Measurements from ENCODE around the gene FBXW7. TPM values are rescaled to one million over a fixed set of nuclear protein-coding genes. Genes with fewer than 3 reads are reported as not detected.

Gene FBXW7
- total and polyA plus RNA-seq, 4 donors, result 6.5 to 62.7 (median 32.5) TPM

DNA sequence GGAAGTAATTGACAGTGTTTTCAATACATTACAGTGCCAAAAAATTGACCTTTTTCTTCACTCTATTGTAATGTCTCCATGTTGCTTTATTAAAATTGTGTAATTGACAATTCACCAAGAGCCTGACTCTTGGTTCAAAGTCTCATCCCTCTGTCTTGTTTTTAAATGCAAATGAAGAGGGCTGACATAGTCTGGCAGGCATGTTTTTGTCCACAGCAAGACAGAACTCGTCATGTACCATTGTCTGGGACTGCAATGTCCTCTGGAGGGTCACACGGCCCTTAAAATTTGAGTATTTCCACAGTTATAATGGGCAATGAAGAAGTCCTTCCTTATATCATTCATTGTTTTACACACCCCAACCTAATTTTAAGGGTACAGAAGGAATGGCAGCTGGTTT, 38.0 kb upstream of the FBXW7 start:
- Histone ChIP-seq H3K27me3 (ENCODE audit: control insufficient read depth in 1 of 2, insufficient read depth in 2 of 2, low read length in 1 of 2) (no peaks in the 10 kb centered on the region), H3K27ac (ENCODE audit: low read depth in 1 of 2, low read length in 2 of 2) (no peak overlapping the region), H3K9me3 (ENCODE audit: control insufficient read depth, low read length) (peaks cover 1% of the 10 kb centered on the region), H3K36me3 (ENCODE audit: control insufficient read depth in 1 of 2, insufficient read depth in 2 of 2, low read length in 1 of 2) (no peaks in the 10 kb centered on the region), H3K4me3 (ENCODE audit: low read length in 2 of 2) (no peak overlapping the region), H3K4me1 (ENCODE audit: control insufficient read depth in 1 of 2, insufficient read depth in 2 of 2, low read length in 2 of 2) (no peaks in the 10 kb centered on the region)
- intact Hi-C loops (cut with DNase I), result no loop called here
- WGBS, 2 donors, result 77 to 84% methylated on average over 2 of the region's 2 CpGs
- no peak for DNase-seq
- no peak for ATAC-seq (ENCODE audit: low FRiP score)

- DNase-seq (no peak), ATAC-seq (ENCODE audit: low FRiP score) (no peak)
- H3K4me1 ChIP-seq (ENCODE audit: control insufficient read depth in 1 of 2, insufficient read depth in 2 of 2, low read length in 2 of 2), result no peaks in the 10 kb centered on the region
- no peaks in the 10 kb centered on the region for H3K27me3 ChIP-seq (ENCODE audit: control insufficient read depth in 1 of 2, insufficient read depth in 2 of 2, low read length in 1 of 2)
- no peak overlapping the region for H3K27ac ChIP-seq (ENCODE audit: low read depth in 1 of 2, low read length in 2 of 2)
- peaks cover 1% of the 10 kb centered on the region for H3K9me3 ChIP-seq (ENCODE audit: control insufficient read depth, low read length)
- H3K36me3 ChIP-seq (ENCODE audit: control insufficient read depth in 1 of 2, insufficient read depth in 2 of 2, low read length in 1 of 2), result no peaks in the 10 kb centered on the region
- WGBS, 2 donors, result 72 to 74% methylated on average over 9 of the region's 9 CpGs
- no peak overlapping the region for H3K4me3 ChIP-seq (ENCODE audit: low read length in 2 of 2)
- intact Hi-C loops (cut with DNase I), result no loop called here
Observed at GRCh38 chr4:152572417-152573086, 36.7 kb upstream of the FBXW7 start.

DNA sequence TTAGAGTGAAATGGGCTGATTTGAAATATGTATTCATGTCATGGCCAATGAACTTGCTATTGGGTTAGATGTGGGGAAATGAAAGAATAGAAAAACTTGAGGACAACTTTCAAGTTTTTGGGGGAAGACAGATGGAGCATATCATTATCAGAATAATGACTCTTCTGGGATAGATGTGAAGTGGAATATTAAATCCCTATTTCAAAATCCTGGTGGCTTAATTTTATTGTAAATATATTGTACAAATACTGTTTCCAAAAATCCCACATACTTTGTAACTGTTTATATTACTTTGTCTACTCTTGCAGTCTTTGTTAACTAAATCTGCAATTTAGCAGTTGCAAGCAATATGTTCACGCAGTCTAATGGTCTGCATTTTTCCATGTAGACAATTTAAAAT, 35.9 kb upstream of the FBXW7 start:
- Histone ChIP-seq H3K9me3 (ENCODE audit: control insufficient read depth, low read length) (peaks cover 1% of the 10 kb centered on the region), H3K36me3 (ENCODE audit: control insufficient read depth in 1 of 2, insufficient read depth in 2 of 2, low read length in 1 of 2) (no peaks in the 10 kb centered on the region), H3K27me3 (ENCODE audit: control insufficient read depth in 1 of 2, insufficient read depth in 2 of 2, low read length in 1 of 2) (no peaks in the 10 kb centered on the region), H3K27ac (ENCODE audit: low read depth in 1 of 2, low read length in 2 of 2) (no peak overlapping the region), H3K4me1 (ENCODE audit: control insufficient read depth in 1 of 2, insufficient read depth in 2 of 2, low read length in 2 of 2) (no peaks in the 10 kb centered on the region), H3K4me3 (ENCODE audit: low read length in 2 of 2) (no peak overlapping the region)
- intact Hi-C loops (cut with DNase I), result no loop called here
- DNase-seq, result no peak
- WGBS, 2 donors, result 84 to 98% methylated on average over 1 of the region's 1 CpG
- ATAC-seq (ENCODE audit: low FRiP score), result no peak

- WGBS, 2 donors, result 78 to 83% methylated on average over 1 of the region's 1 CpG
- H3K36me3 ChIP-seq (ENCODE audit: control insufficient read depth in 1 of 2, insufficient read depth in 2 of 2, low read length in 1 of 2), result no peaks in the 10 kb centered on the region
- peaks cover 1% of the 10 kb centered on the region for H3K9me3 ChIP-seq (ENCODE audit: control insufficient read depth, low read length)
- no peak overlapping the region for H3K27ac ChIP-seq (ENCODE audit: low read depth in 1 of 2, low read length in 2 of 2)
- no peak for ATAC-seq (ENCODE audit: low FRiP score)
- no peak for DNase-seq
- no peaks in the 10 kb centered on the region for H3K27me3 ChIP-seq (ENCODE audit: control insufficient read depth in 1 of 2, insufficient read depth in 2 of 2, low read length in 1 of 2)
- intact Hi-C loops (cut with DNase I), result no loop called here
- H3K4me1 ChIP-seq (ENCODE audit: control insufficient read depth in 1 of 2, insufficient read depth in 2 of 2, low read length in 2 of 2), result no peaks in the 10 kb centered on the region
- no peak overlapping the region for H3K4me3 ChIP-seq (ENCODE audit: low read length in 2 of 2)
Observed at GRCh38 chr4:152571296-152571695, 35.4 kb upstream of the FBXW7 start.

DNA sequence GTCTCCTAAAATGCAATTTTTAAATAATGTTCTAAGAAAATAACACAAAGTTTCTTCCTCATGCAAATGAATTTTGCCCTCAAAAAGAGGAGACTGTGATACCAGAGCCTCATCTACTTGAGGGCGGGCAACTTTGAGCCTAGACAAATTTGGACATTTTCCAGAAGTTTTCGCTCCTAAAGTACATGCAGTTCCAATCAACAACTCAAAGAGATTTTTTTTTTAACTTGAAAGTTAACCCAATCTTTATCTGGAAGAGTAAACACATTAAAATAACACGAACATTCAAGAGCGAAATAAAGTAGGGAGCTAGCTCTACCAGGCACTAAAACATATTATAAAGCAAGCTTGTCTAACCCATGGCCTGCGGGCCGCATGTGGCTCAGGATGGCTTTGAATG, 29.4 kb upstream of the FBXW7 start:
- Histone ChIP-seq H3K27ac (ENCODE audit: low read depth in 1 of 2, low read length in 2 of 2) (no peak overlapping the region), H3K4me1 (ENCODE audit: control insufficient read depth in 1 of 2, insufficient read depth in 2 of 2, low read length in 2 of 2) (no peaks in the 10 kb centered on the region), H3K27me3 (ENCODE audit: control insufficient read depth in 1 of 2, insufficient read depth in 2 of 2, low read length in 1 of 2) (no peaks in the 10 kb centered on the region), H3K36me3 (ENCODE audit: control insufficient read depth in 1 of 2, insufficient read depth in 2 of 2, low read length in 1 of 2) (no peaks in the 10 kb centered on the region), H3K4me3 (ENCODE audit: low read length in 2 of 2) (no peak overlapping the region), H3K9me3 (ENCODE audit: control insufficient read depth, low read length) (no peaks in the 10 kb centered on the region)
- no peak for ATAC-seq (ENCODE audit: low FRiP score)
- DNase-seq, result no peak
- 63 to 75% methylated on average over 6 of the region's 6 CpGs for WGBS, 2 donors
- intact Hi-C loops (cut with DNase I), result no loop called here

DNA sequence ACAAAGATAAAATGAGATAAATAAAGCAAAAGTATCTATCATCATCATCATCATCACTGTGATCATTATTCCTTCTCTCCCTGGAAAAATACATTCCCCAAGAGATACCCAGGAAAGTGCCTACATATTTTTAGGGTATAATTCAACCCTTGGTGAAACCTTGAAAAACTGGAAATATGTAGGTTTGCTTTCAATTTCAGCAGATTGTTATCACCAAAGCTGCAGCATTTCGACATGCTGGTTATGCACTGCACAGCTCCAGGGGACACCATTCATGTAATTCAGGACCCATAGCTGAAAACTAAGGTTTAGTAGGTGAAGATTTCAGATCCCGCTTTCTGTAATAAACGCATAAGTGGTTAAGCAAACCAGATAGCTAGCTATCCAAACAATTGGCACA, 28.4 kb upstream of the FBXW7 start:
- no peaks in the 10 kb centered on the region for H3K27me3 ChIP-seq (ENCODE audit: control insufficient read depth in 1 of 2, insufficient read depth in 2 of 2, low read length in 1 of 2)
- DNase-seq (no peak), ATAC-seq (ENCODE audit: low FRiP score) (no peak)
- 62 to 67% methylated on average over 3 of the region's 3 CpGs for WGBS, 2 donors
- intact Hi-C loops (cut with DNase I), result no loop called here
- H3K36me3 ChIP-seq (ENCODE audit: control insufficient read depth in 1 of 2, insufficient read depth in 2 of 2, low read length in 1 of 2), result no peaks in the 10 kb centered on the region
- H3K4me3 ChIP-seq (ENCODE audit: low read length in 2 of 2), result no peak overlapping the region
- H3K4me1 ChIP-seq (ENCODE audit: control insufficient read depth in 1 of 2, insufficient read depth in 2 of 2, low read length in 2 of 2), result no peaks in the 10 kb centered on the region
- H3K27ac ChIP-seq (ENCODE audit: low read depth in 1 of 2, low read length in 2 of 2), result no peak overlapping the region
- no peaks in the 10 kb centered on the region for H3K9me3 ChIP-seq (ENCODE audit: control insufficient read depth, low read length)

GRCh38 chr4:152563209-152563608, 27.3 kb upstream of the FBXW7 start:
- intact Hi-C loops (cut with DNase I), result no loop called here
- Histone ChIP-seq H3K27me3 (ENCODE audit: control insufficient read depth in 1 of 2, insufficient read depth in 2 of 2, low read length in 1 of 2) (no peaks in the 10 kb centered on the region), H3K36me3 (ENCODE audit: control insufficient read depth in 1 of 2, insufficient read depth in 2 of 2, low read length in 1 of 2) (no peaks in the 10 kb centered on the region), H3K4me3 (ENCODE audit: low read length in 2 of 2) (no peak overlapping the region), H3K9me3 (ENCODE audit: control insufficient read depth, low read length) (no peaks in the 10 kb centered on the region), H3K4me1 (ENCODE audit: control insufficient read depth in 1 of 2, insufficient read depth in 2 of 2, low read length in 2 of 2) (no peaks in the 10 kb centered on the region), H3K27ac (ENCODE audit: low read depth in 1 of 2, low read length in 2 of 2) (no peak overlapping the region)
- 61 to 66% methylated on average over 2 of the region's 2 CpGs for WGBS, 2 donors
- ATAC-seq (ENCODE audit: low FRiP score), result no peak
- no peak for DNase-seq

GRCh38 chr4:152559641-152560040, 23.7 kb upstream of the FBXW7 start:
- Histone ChIP-seq H3K27me3 (ENCODE audit: control insufficient read depth in 1 of 2, insufficient read depth in 2 of 2, low read length in 1 of 2) (no peaks in the 10 kb centered on the region), H3K9me3 (ENCODE audit: control insufficient read depth, low read length) (no peaks in the 10 kb centered on the region), H3K4me3 (ENCODE audit: low read length in 2 of 2) (no peak overlapping the region), H3K36me3 (ENCODE audit: control insufficient read depth in 1 of 2, insufficient read depth in 2 of 2, low read length in 1 of 2) (no peaks in the 10 kb centered on the region), H3K27ac (ENCODE audit: low read depth in 1 of 2, low read length in 2 of 2) (no peak overlapping the region), H3K4me1 (ENCODE audit: control insufficient read depth in 1 of 2, insufficient read depth in 2 of 2, low read length in 2 of 2) (no peaks in the 10 kb centered on the region)
- WGBS, 2 donors, result 74 to 80% methylated on average over 3 of the region's 3 CpGs
- no peak for DNase-seq
- no peak for ATAC-seq (ENCODE audit: low FRiP score)
- intact Hi-C loops (cut with DNase I), result no loop called here

- DNase-seq (no peak), ATAC-seq (ENCODE audit: low FRiP score) (no peak)
- Histone ChIP-seq H3K9me3 (ENCODE audit: control insufficient read depth, low read length) (no peaks in the 10 kb centered on the region), H3K36me3 (ENCODE audit: control insufficient read depth in 1 of 2, insufficient read depth in 2 of 2, low read length in 1 of 2) (no peaks in the 10 kb centered on the region), H3K27ac (ENCODE audit: low read depth in 1 of 2, low read length in 2 of 2) (no peak overlapping the region), H3K27me3 (ENCODE audit: control insufficient read depth in 1 of 2, insufficient read depth in 2 of 2, low read length in 1 of 2) (no peaks in the 10 kb centered on the region), H3K4me3 (ENCODE audit: low read length in 2 of 2) (no peak overlapping the region), H3K4me1 (ENCODE audit: control insufficient read depth in 1 of 2, insufficient read depth in 2 of 2, low read length in 2 of 2) (no peaks in the 10 kb centered on the region)
- WGBS, 2 donors, result 50 to 62% methylated on average over 1 of the region's 1 CpG
- intact Hi-C loops (cut with DNase I), result no loop called here
Observed at GRCh38 chr4:152558396-152558795, 22.5 kb upstream of the FBXW7 start.

All from aorta (tissue), 5 donors.